Testis (tissue), 2 donors: Measurements from ENCODE around the gene DLGAP3.

ENCODE experiments used
- POLR2A ChIP-seq: fragments of 450-650 bp; IDR thresholded peaks from one replicate; pipeline ENCODE4 v1.6.1; 2017; ENCODE audit warnings: antibody characterized with exemption, mild to moderate bottlenecking, moderate library complexity
- TF ChIP-seq, protein P1 (sequence below), 3 experiments: fragments of 450-650 bp in 2 of 3; fragments of 200-600 bp in 1 of 3; sonication (generic) in 1 of 3; IDR thresholded peaks; one replicate each; pipeline ENCODE4 v1.5.1; 2016 to 2019; ENCODE audit warnings: antibody characterized with exemption in 3 of 3, mild to moderate bottlenecking in 2 of 3, moderate library complexity in 1 of 3

DNA sequence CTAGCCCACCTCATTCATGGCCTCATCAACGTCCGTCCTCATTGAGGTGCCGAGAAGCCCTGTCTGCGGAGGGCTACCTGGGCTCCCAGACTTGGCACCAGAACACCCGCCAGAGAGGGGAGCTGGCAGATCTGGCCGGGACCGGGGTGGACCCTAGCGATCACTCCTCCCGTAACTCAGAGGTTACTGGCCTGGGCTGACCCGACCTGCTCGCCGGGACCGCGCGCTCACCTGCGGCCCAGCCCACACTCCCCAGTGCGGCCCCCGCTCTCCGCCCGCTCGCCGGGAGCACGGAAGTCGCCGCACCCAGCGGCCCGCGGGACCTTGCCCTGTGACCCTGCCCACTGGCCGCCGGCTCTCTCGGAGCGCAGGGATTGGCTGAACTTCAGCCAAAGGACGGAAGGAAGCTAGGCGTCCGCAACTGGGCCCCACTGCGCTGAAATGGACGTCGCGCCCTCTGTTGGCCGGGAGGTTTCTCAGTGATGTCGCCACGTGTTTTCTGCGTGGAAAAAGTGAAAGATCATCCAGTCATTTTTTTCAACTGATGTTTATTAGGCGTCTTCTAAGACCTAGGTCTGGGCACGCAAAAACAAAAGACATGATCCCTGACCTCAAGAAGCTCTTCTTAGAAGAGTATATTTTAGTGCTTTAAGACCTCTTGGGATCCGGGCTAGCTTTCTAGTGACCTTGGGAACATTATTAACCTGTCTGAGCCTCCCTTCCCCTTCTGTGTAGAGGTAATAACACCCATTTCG lies 69.8 kb downstream of the DLGAP3 start, which contains the start of gene SMIM12:
- TF ChIP-seq, protein P1, sequence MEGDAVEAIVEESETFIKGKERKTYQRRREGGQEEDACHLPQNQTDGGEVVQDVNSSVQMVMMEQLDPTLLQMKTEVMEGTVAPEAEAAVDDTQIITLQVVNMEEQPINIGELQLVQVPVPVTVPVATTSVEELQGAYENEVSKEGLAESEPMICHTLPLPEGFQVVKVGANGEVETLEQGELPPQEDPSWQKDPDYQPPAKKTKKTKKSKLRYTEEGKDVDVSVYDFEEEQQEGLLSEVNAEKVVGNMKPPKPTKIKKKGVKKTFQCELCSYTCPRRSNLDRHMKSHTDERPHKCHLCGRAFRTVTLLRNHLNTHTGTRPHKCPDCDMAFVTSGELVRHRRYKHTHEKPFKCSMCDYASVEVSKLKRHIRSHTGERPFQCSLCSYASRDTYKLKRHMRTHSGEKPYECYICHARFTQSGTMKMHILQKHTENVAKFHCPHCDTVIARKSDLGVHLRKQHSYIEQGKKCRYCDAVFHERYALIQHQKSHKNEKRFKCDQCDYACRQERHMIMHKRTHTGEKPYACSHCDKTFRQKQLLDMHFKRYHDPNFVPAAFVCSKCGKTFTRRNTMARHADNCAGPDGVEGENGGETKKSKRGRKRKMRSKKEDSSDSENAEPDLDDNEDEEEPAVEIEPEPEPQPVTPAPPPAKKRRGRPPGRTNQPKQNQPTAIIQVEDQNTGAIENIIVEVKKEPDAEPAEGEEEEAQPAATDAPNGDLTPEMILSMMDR (IDR thresholded peaks at IDR 0.05) = peak; percentile 87 to 98 (median 97)
- TF ChIP-seq POLR2A = no peak
